Measurements from ENCODE around the gene ERCC4. TPM values are rescaled to one million over a fixed set of nuclear protein-coding genes. Genes with fewer than 3 reads are reported as not detected.

ERCC4 gene
- total RNA-seq, 1 experiment from 2014 or later, result 23.4 TPM

GRCh38 chr16:13994239-13995106 lies 74.5 kb downstream of the ERCC4 start:
- no peak overlapping the region for H3K27ac ChIP-seq (ENCODE audit: low read length)
- H3K27me3 ChIP-seq (ENCODE audit: control insufficient read depth, insufficient read depth, low read length), result no peaks in the 10 kb centered on the region
- H3K4me3 ChIP-seq (ENCODE audit: low read depth in 2 of 2, low read length in 2 of 2), result no peak overlapping the region
- 0 out of 2 replicates have a peak, but pooled peaks cover 7% of the 10 kb centered on the region for H3K4me1 ChIP-seq (ENCODE audit: control insufficient read depth, insufficient read depth, low read length)
- no TSS peak for BruUV-seq (replicated peaks)
- intact Hi-C loops (cut with micrococcal nuclease; ENCODE audit: unreplicated experiment), result no loop called here
- ChIA-PET POLR2A (interaction anchor here (0.6 kb wide), 1 partner anchor 61 kb away, joined by 3 read pairs; no protein-coding TSS in a partner anchor), CTCF (no interaction called here)
- in situ Hi-C loops (cut with HindIII; ENCODE audit: low pct_unique_long_range_greater_than_20kb, low sequenced_read_pairs), result no loop called here
- no peaks in the 10 kb centered on the region for H3K9me3 ChIP-seq (ENCODE audit: control insufficient read depth, insufficient read depth, low read depth, low read length)
- TF ChIP-seq TCF7L2 (IDR thresholded peaks at IDR 0.05; ENCODE audit: low read depth, low read length), result no peak
- TF ChIP-seq, protein P1, sequence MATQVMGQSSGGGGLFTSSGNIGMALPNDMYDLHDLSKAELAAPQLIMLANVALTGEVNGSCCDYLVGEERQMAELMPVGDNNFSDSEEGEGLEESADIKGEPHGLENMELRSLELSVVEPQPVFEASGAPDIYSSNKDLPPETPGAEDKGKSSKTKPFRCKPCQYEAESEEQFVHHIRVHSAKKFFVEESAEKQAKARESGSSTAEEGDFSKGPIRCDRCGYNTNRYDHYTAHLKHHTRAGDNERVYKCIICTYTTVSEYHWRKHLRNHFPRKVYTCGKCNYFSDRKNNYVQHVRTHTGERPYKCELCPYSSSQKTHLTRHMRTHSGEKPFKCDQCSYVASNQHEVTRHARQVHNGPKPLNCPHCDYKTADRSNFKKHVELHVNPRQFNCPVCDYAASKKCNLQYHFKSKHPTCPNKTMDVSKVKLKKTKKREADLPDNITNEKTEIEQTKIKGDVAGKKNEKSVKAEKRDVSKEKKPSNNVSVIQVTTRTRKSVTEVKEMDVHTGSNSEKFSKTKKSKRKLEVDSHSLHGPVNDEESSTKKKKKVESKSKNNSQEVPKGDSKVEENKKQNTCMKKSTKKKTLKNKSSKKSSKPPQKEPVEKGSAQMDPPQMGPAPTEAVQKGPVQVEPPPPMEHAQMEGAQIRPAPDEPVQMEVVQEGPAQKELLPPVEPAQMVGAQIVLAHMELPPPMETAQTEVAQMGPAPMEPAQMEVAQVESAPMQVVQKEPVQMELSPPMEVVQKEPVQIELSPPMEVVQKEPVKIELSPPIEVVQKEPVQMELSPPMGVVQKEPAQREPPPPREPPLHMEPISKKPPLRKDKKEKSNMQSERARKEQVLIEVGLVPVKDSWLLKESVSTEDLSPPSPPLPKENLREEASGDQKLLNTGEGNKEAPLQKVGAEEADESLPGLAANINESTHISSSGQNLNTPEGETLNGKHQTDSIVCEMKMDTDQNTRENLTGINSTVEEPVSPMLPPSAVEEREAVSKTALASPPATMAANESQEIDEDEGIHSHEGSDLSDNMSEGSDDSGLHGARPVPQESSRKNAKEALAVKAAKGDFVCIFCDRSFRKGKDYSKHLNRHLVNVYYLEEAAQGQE (IDR thresholded peaks at IDR 0.05; ENCODE audit: insufficient read depth in 1 of 2, low read depth in 2 of 2, low read length in 1 of 2), result no peak
- no peak for TF ChIP-seq SIN3A (IDR thresholded peaks at IDR 0.05; ENCODE audit: borderline replicate concordance, insufficient read depth, low read depth, low read length)
- TF ChIP-seq POLR2AphosphoS5 (IDR thresholded peaks at IDR 0.05; ENCODE audit: low read depth, low read length), result no peak
- no peaks in the 10 kb centered on the region for H3K36me3 ChIP-seq (ENCODE audit: control insufficient read depth, insufficient read depth, low read length)
- ATAC-seq, result no peak
- no peak for DNase-seq (ENCODE audit: low read depth, low spot score)

- ATAC-seq (no peak), DNase-seq (ENCODE audit: low read depth, low spot score) (no peak)
- in situ Hi-C loops (cut with HindIII; ENCODE audit: low pct_unique_long_range_greater_than_20kb, low sequenced_read_pairs), result no loop called here
- Histone ChIP-seq H3K36me3 (ENCODE audit: control insufficient read depth, insufficient read depth, low read length) (no peaks in the 10 kb centered on the region), H3K27ac (ENCODE audit: low read length) (no peak overlapping the region), H3K4me1 (ENCODE audit: control insufficient read depth, insufficient read depth, low read length) (0 out of 2 replicates have a peak, but pooled peaks cover 7% of the 10 kb centered on the region), H3K9me3 (ENCODE audit: control insufficient read depth, insufficient read depth, low read depth, low read length) (no peaks in the 10 kb centered on the region), H3K27me3 (ENCODE audit: control insufficient read depth, insufficient read depth, low read length) (no peaks in the 10 kb centered on the region), H3K4me3 (ENCODE audit: low read depth in 2 of 2, low read length in 2 of 2) (no peak overlapping the region)
- ChIA-PET POLR2A (no interaction called here), CTCF (no interaction called here)
- intact Hi-C loops (cut with micrococcal nuclease; ENCODE audit: unreplicated experiment), result no loop called here
- BruUV-seq (replicated peaks), result no TSS peak
- TF ChIP-seq POLR2AphosphoS5 (IDR thresholded peaks at IDR 0.05; ENCODE audit: low read depth, low read length) (no peak), TCF7L2 (IDR thresholded peaks at IDR 0.05; ENCODE audit: low read depth, low read length) (no peak), SIN3A (IDR thresholded peaks at IDR 0.05; ENCODE audit: borderline replicate concordance, insufficient read depth, low read depth, low read length) (no peak), CTCF (IDR thresholded peaks at IDR 0.05) (no peak)
- TF ChIP-seq, protein P1 (IDR thresholded peaks at IDR 0.05; ENCODE audit: insufficient read depth in 1 of 2, low read depth in 2 of 2, low read length in 1 of 2), result no peak
These were observed 75.2 kb downstream of the ERCC4 start for GRCh38 chr16:13995194-13995593.

All from Panc1 (cell line).